WTC11 (cell line): Measurements from ENCODE around the gene ZNF576. TPM values are rescaled to one million over a fixed set of nuclear protein-coding genes. Genes with fewer than 3 reads are reported as not detected.

Experiments used
- ATF1 ChIP-seq: sonication (generic); formaldehyde crosslinking; IDR thresholded peaks from 2 replicates; pipeline ENCODE4 v1.8.1; 2023; ENCODE audit warnings: mild to moderate bottlenecking, moderate library complexity, missing genetic modification reagents
- ESRRA ChIP-seq: sonication (generic); formaldehyde crosslinking; IDR thresholded peaks from 2 replicates; pipeline ENCODE4 v1.8.1; 2022; ENCODE audit warnings: mild to moderate bottlenecking, missing genetic modification reagents, borderline replicate concordance
- MXD4 ChIP-seq: fragments of 250-450 bp; sonication (Bioruptor Pico); IDR thresholded peaks from 2 replicates; pipeline ENCODE4 v1.8.0; 2021; ENCODE audit warnings: mild to moderate bottlenecking, moderate library complexity, borderline replicate concordance
- NFATC4 ChIP-seq: fragments of 250-450 bp; sonication (Bioruptor Pico); IDR thresholded peaks from 2 replicates; pipeline ENCODE4 v1.9.0; 2021; ENCODE audit warnings: mild to moderate bottlenecking
- NFE2L1 ChIP-seq: sonication (generic); formaldehyde crosslinking; IDR thresholded peaks from 2 replicates; pipeline ENCODE4 v1.8.1; 2023; ENCODE audit warnings: missing genetic modification reagents
- NFYB ChIP-seq: sonication (generic); formaldehyde crosslinking; conservative IDR thresholded peaks from 2 replicates; pipeline ENCODE4 v1.8.0; 2022; ENCODE audit warnings: low read depth, missing genetic modification reagents
- NR1H2 ChIP-seq: sonication (generic); formaldehyde crosslinking; IDR thresholded peaks from 2 replicates; pipeline ENCODE4 v1.9.0; 2021; ENCODE audit warnings: mild to moderate bottlenecking, moderate library complexity, missing genetic modification reagents
- NR3C1 ChIP-seq: sonication (generic); formaldehyde crosslinking; conservative IDR thresholded peaks from 2 replicates; pipeline ENCODE4 v1.8.1; 2023; ENCODE audit warnings: low read depth, mild to moderate bottlenecking, missing genetic modification reagents
- PRRX2 ChIP-seq: fragments of 250-450 bp; sonication (Bioruptor Pico); IDR thresholded peaks from 2 replicates; pipeline ENCODE4 v1.8.0; 2021; ENCODE audit warnings: mild to moderate bottlenecking
- TEAD1 ChIP-seq: sonication (generic); formaldehyde crosslinking; IDR thresholded peaks from 2 replicates; pipeline ENCODE4 v1.8.0; 2022; ENCODE audit warnings: mild to moderate bottlenecking, missing genetic modification reagents
- TEAD4 ChIP-seq: sonication (generic); formaldehyde crosslinking; IDR thresholded peaks from 2 replicates; pipeline ENCODE4 v1.8.0; 2022; ENCODE audit warnings: mild to moderate bottlenecking, missing genetic modification reagents
- ZNF232 ChIP-seq: sonication (generic); formaldehyde crosslinking; IDR thresholded peaks from 2 replicates; pipeline ENCODE4 v1.8.0; 2022; ENCODE audit warnings: mild to moderate bottlenecking, missing genetic modification reagents
- ZNF416 ChIP-seq: fragments of 250-450 bp; sonication (Bioruptor Pico); IDR thresholded peaks from 2 replicates; pipeline ENCODE4 v1.9.0; 2021; ENCODE audit warnings: mild to moderate bottlenecking, inconsistent platforms
- total RNA-seq: library from RNA; stranded (reverse); gene quantifications from 3 replicates; pipeline ENCODE4 v1.2.3, GENCODE V29; 2021
- TF ChIP-seq, protein P1 (sequence below): sonication (generic); formaldehyde crosslinking; IDR thresholded peaks from 2 replicates; pipeline ENCODE4 v1.8.0; 2022; ENCODE audit warnings: mild to moderate bottlenecking, missing genetic modification reagents
- TF ChIP-seq, protein P2 (sequence below): fragments of 250-450 bp; sonication (Bioruptor Pico); IDR thresholded peaks from 2 replicates; pipeline ENCODE4 v1.9.0; 2021; ENCODE audit warnings: mild to moderate bottlenecking, borderline replicate concordance
- TF ChIP-seq, protein P3 (sequence below): sonication (generic); formaldehyde crosslinking; IDR thresholded peaks from 2 replicates; pipeline ENCODE4 v1.8.1; 2022; ENCODE audit warnings: mild to moderate bottlenecking, moderate library complexity, missing genetic modification reagents
- TF ChIP-seq, protein P4 (sequence below): fragments of 200-600 bp; IDR thresholded peaks from 2 replicates; pipeline ENCODE4 v1.8.0; 2022; ENCODE audit warnings: antibody characterized with exemption
- TF ChIP-seq, protein P5 (sequence below): sonication (generic); formaldehyde crosslinking; IDR thresholded peaks from 2 replicates; pipeline ENCODE4 v1.8.1; 2023; ENCODE audit warnings: mild to moderate bottlenecking, missing genetic modification reagents
- TF ChIP-seq, protein P6 (sequence below): sonication (generic); formaldehyde crosslinking; IDR thresholded peaks from 2 replicates; pipeline ENCODE4 v1.8.1; 2022; ENCODE audit warnings: missing genetic modification reagents, borderline replicate concordance
- TF ChIP-seq, protein P7 (sequence below): sonication (generic); formaldehyde crosslinking; IDR thresholded peaks from 2 replicates; pipeline ENCODE4 v1.8.1; 2023; ENCODE audit warnings: mild to moderate bottlenecking, missing genetic modification reagents, moderate library complexity
- TF ChIP-seq, protein P8 (sequence below): fragments of 250-450 bp; sonication (Bioruptor Pico); IDR thresholded peaks from 2 replicates; pipeline ENCODE4 v1.9.0; 2021; ENCODE audit warnings: mild to moderate bottlenecking
- TF ChIP-seq, protein P9 (sequence below): sonication (generic); formaldehyde crosslinking; IDR thresholded peaks from 2 replicates; pipeline ENCODE4 v1.8.1; 2023; ENCODE audit warnings: mild to moderate bottlenecking, moderate library complexity, missing genetic modification reagents
- TF ChIP-seq, protein P10 (sequence below): sonication (generic); formaldehyde crosslinking; IDR thresholded peaks from 2 replicates; pipeline ENCODE4 v1.8.0; 2023; ENCODE audit warnings: missing genetic modification reagents

Gene ZNF576
- total RNA-seq, 1 experiment from 2014 or later = 15.9 TPM

DNA sequence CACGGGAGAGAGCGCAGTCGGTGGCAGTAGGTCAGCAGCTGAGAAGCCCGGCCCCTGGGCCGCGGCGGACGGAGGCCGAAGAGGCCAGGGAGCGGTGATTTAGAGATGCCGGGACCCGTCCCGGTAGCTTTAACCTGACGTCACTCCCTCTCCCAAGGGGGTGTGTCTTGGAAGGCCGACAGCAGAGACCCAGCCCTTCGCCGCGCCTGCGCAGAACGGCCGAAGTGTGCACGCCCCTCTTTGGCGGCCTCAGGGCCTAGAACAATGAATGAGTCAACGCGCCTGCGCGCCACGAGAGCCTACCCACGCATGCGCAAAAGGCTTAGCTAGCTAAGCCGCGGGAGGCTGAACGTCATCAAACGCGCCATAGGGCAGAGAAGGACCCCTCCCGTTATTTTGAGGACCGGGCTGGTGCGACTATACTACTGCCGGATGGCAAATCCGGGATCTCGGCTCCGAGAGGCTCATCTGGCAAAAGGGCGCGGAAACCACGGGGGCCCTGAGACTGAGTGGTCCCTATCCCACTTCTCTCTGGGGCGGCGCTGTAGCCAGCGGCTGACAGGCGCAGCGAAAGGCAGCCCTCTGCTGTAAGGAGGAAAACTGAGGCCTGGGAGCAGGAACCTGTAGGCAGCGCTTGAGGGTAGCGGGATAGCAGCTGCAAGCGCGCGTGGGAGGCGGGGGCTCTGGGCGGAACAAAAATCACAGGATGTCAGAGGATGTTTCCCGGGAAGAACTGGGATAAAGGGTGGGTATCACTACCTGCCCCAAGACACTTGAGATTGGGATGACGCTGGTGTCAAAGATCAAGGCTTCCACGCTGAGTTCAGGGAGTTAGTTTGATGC is at the start of gene ZNF576, which contains the start of gene IRGQ (continued):
- TF ChIP-seq, protein P1, sequence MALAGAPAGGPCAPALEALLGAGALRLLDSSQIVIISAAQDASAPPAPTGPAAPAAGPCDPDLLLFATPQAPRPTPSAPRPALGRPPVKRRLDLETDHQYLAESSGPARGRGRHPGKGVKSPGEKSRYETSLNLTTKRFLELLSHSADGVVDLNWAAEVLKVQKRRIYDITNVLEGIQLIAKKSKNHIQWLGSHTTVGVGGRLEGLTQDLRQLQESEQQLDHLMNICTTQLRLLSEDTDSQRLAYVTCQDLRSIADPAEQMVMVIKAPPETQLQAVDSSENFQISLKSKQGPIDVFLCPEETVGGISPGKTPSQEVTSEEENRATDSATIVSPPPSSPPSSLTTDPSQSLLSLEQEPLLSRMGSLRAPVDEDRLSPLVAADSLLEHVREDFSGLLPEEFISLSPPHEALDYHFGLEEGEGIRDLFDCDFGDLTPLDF = no peak
- no peak for TF ChIP-seq TEAD4 (CRISPR knock-in tag)
- no peak for TF ChIP-seq PRRX2 (CRISPR knock-in tag)
- TF ChIP-seq ATF1 (CRISPR knock-in tag) = no peak
- TF ChIP-seq MXD4 (CRISPR knock-in tag) = no peak
- no peak for TF ChIP-seq ESRRA
- TF ChIP-seq NFE2L1 (CRISPR knock-in tag) = 0 out of 2 replicates have a peak, but pooled peaks have one; percentile 41
- TF ChIP-seq NFATC4 (CRISPR knock-in tag) = no peak
- TF ChIP-seq, protein P2, sequence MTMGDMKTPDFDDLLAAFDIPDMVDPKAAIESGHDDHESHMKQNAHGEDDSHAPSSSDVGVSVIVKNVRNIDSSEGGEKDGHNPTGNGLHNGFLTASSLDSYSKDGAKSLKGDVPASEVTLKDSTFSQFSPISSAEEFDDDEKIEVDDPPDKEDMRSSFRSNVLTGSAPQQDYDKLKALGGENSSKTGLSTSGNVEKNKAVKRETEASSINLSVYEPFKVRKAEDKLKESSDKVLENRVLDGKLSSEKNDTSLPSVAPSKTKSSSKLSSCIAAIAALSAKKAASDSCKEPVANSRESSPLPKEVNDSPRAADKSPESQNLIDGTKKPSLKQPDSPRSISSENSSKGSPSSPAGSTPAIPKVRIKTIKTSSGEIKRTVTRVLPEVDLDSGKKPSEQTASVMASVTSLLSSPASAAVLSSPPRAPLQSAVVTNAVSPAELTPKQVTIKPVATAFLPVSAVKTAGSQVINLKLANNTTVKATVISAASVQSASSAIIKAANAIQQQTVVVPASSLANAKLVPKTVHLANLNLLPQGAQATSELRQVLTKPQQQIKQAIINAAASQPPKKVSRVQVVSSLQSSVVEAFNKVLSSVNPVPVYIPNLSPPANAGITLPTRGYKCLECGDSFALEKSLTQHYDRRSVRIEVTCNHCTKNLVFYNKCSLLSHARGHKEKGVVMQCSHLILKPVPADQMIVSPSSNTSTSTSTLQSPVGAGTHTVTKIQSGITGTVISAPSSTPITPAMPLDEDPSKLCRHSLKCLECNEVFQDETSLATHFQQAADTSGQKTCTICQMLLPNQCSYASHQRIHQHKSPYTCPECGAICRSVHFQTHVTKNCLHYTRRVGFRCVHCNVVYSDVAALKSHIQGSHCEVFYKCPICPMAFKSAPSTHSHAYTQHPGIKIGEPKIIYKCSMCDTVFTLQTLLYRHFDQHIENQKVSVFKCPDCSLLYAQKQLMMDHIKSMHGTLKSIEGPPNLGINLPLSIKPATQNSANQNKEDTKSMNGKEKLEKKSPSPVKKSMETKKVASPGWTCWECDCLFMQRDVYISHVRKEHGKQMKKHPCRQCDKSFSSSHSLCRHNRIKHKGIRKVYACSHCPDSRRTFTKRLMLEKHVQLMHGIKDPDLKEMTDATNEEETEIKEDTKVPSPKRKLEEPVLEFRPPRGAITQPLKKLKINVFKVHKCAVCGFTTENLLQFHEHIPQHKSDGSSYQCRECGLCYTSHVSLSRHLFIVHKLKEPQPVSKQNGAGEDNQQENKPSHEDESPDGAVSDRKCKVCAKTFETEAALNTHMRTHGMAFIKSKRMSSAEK (CRISPR knock-in tag) = no peak
- TF ChIP-seq, protein P3, sequence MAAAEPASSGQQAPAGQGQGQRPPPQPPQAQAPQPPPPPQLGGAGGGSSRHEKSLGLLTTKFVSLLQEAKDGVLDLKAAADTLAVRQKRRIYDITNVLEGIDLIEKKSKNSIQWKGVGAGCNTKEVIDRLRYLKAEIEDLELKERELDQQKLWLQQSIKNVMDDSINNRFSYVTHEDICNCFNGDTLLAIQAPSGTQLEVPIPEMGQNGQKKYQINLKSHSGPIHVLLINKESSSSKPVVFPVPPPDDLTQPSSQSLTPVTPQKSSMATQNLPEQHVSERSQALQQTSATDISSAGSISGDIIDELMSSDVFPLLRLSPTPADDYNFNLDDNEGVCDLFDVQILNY (CRISPR knock-in tag) = peak; percentile 52; the same call in 1 of the 2 replicates
- TF ChIP-seq, protein P4, sequence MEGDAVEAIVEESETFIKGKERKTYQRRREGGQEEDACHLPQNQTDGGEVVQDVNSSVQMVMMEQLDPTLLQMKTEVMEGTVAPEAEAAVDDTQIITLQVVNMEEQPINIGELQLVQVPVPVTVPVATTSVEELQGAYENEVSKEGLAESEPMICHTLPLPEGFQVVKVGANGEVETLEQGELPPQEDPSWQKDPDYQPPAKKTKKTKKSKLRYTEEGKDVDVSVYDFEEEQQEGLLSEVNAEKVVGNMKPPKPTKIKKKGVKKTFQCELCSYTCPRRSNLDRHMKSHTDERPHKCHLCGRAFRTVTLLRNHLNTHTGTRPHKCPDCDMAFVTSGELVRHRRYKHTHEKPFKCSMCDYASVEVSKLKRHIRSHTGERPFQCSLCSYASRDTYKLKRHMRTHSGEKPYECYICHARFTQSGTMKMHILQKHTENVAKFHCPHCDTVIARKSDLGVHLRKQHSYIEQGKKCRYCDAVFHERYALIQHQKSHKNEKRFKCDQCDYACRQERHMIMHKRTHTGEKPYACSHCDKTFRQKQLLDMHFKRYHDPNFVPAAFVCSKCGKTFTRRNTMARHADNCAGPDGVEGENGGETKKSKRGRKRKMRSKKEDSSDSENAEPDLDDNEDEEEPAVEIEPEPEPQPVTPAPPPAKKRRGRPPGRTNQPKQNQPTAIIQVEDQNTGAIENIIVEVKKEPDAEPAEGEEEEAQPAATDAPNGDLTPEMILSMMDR = no peak
- TF ChIP-seq, protein P5, sequence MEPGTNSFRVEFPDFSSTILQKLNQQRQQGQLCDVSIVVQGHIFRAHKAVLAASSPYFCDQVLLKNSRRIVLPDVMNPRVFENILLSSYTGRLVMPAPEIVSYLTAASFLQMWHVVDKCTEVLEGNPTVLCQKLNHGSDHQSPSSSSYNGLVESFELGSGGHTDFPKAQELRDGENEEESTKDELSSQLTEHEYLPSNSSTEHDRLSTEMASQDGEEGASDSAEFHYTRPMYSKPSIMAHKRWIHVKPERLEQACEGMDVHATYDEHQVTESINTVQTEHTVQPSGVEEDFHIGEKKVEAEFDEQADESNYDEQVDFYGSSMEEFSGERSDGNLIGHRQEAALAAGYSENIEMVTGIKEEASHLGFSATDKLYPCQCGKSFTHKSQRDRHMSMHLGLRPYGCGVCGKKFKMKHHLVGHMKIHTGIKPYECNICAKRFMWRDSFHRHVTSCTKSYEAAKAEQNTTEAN (CRISPR knock-in tag) = no peak
- TF ChIP-seq, protein P6, sequence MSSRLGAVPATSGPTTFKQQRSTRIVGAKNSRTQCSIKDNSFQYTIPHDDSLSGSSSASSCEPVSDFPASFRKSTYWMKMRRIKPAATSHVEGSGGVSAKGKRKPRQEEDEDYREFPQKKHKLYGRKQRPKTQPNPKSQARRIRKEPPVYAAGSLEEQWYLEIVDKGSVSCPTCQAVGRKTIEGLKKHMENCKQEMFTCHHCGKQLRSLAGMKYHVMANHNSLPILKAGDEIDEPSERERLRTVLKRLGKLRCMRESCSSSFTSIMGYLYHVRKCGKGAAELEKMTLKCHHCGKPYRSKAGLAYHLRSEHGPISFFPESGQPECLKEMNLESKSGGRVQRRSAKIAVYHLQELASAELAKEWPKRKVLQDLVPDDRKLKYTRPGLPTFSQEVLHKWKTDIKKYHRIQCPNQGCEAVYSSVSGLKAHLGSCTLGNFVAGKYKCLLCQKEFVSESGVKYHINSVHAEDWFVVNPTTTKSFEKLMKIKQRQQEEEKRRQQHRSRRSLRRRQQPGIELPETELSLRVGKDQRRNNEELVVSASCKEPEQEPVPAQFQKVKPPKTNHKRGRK (CRISPR knock-in tag) = no peak
- no peak for TF ChIP-seq NFYB
- TF ChIP-seq, protein P7, sequence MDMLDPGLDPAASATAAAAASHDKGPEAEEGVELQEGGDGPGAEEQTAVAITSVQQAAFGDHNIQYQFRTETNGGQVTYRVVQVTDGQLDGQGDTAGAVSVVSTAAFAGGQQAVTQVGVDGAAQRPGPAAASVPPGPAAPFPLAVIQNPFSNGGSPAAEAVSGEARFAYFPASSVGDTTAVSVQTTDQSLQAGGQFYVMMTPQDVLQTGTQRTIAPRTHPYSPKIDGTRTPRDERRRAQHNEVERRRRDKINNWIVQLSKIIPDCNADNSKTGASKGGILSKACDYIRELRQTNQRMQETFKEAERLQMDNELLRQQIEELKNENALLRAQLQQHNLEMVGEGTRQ (CRISPR knock-in tag) = no peak
- TF ChIP-seq, protein P8, sequence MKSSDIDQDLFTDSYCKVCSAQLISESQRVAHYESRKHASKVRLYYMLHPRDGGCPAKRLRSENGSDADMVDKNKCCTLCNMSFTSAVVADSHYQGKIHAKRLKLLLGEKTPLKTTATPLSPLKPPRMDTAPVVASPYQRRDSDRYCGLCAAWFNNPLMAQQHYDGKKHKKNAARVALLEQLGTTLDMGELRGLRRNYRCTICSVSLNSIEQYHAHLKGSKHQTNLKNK (CRISPR knock-in tag) = 0 out of 2 replicates have a peak, but pooled peaks have one; percentile 61
- no peak for TF ChIP-seq ZNF416 (CRISPR knock-in tag)
- TF ChIP-seq NR3C1 (CRISPR knock-in tag) = no peak
- TF ChIP-seq NR1H2 (CRISPR knock-in tag) = no peak
- no peak for TF ChIP-seq ZNF232 (CRISPR knock-in tag)
- TF ChIP-seq TEAD1 = no peak
- TF ChIP-seq, protein P9, sequence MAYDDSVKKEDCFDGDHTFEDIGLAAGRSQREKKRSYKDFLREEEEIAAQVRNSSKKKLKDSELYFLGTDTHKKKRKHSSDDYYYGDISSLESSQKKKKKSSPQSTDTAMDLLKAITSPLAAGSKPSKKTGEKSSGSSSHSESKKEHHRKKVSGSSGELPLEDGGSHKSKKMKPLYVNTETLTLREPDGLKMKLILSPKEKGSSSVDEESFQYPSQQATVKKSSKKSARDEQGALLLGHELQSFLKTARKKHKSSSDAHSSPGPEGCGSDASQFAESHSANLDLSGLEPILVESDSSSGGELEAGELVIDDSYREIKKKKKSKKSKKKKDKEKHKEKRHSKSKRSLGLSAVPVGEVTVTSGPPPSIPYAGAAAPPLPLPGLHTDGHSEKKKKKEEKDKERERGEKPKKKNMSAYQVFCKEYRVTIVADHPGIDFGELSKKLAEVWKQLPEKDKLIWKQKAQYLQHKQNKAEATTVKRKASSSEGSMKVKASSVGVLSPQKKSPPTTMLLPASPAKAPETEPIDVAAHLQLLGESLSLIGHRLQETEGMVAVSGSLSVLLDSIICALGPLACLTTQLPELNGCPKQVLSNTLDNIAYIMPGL = no peak; the same call in 1 of the 2 replicates
- TF ChIP-seq, protein P10, sequence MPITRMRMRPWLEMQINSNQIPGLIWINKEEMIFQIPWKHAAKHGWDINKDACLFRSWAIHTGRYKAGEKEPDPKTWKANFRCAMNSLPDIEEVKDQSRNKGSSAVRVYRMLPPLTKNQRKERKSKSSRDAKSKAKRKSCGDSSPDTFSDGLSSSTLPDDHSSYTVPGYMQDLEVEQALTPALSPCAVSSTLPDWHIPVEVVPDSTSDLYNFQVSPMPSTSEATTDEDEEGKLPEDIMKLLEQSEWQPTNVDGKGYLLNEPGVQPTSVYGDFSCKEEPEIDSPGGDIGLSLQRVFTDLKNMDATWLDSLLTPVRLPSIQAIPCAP (CRISPR knock-in tag) = 0 out of 2 replicates have a peak, but pooled peaks have one; percentile 23
